ENCODE data around the gene EIF2B4. TPM values are rescaled to one million over a fixed set of nuclear protein-coding genes. Genes with fewer than 3 reads are reported as not detected.

Gene EIF2B4
- total and polyA plus RNA-seq, 2 of the 13 experiments (the other 11 are each of a cell fraction or from before 2014, with no cell fraction given), result 91.5 to 96.4 TPM

- TF ChIP-seq, protein P1, sequence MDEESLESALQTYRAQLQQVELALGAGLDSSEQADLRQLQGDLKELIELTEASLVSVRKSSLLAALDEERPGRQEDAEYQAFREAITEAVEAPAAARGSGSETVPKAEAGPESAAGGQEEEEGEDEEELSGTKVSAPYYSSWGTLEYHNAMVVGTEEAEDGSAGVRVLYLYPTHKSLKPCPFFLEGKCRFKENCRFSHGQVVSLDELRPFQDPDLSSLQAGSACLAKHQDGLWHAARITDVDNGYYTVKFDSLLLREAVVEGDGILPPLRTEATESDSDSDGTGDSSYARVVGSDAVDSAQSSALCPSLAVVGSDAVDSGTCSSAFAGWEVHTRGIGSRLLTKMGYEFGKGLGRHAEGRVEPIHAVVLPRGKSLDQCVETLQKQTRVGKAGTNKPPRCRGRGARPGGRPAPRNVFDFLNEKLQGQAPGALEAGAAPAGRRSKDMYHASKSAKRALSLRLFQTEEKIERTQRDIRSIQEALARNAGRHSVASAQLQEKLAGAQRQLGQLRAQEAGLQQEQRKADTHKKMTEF (CRISPR knock-in tag; IDR thresholded peaks at IDR 0.05), result peak; percentile 95
- TF ChIP-seq KMT2B (CRISPR knock-in tag; IDR thresholded peaks at IDR 0.05) (peak; percentile 77), EZH2 (conservative IDR thresholded peaks at IDR 0.05; ENCODE audit: low read depth, low read length) (no peak), ZNF142 (CRISPR knock-in tag; IDR thresholded peaks at IDR 0.05) (no peak), ZSCAN29 (CRISPR knock-in tag; conservative IDR thresholded peaks at IDR 0.05) (no peak), RFX5 (IDR thresholded peaks at IDR 0.05; ENCODE audit: low read depth, low read length) (no peak; the same call in 1 of the 2 replicates), MAFG (CRISPR knock-in tag; IDR thresholded peaks at IDR 0.05) (no peak), ZNF616 (CRISPR knock-in tag; IDR thresholded peaks at IDR 0.05; ENCODE audit: low read depth) (no peak), SAP130 (CRISPR knock-in tag; IDR thresholded peaks at IDR 0.05; ENCODE audit: low read depth) (peak; percentile 99), NCOA5 (CRISPR knock-in tag; IDR thresholded peaks at IDR 0.05) (no peak), JUN (CRISPR knock-in tag; IDR thresholded peaks at IDR 0.05) (peak; percentile 99), ZFYVE20 (CRISPR knock-in tag; IDR thresholded peaks at IDR 0.05; ENCODE audit: borderline replicate concordance, low read depth) (no peak), ATRX (CRISPR knock-in tag; IDR thresholded peaks at IDR 0.05; ENCODE audit: borderline replicate concordance) (no peak; the same call in 1 of the 2 replicates)
- TF ChIP-seq, protein P2, sequence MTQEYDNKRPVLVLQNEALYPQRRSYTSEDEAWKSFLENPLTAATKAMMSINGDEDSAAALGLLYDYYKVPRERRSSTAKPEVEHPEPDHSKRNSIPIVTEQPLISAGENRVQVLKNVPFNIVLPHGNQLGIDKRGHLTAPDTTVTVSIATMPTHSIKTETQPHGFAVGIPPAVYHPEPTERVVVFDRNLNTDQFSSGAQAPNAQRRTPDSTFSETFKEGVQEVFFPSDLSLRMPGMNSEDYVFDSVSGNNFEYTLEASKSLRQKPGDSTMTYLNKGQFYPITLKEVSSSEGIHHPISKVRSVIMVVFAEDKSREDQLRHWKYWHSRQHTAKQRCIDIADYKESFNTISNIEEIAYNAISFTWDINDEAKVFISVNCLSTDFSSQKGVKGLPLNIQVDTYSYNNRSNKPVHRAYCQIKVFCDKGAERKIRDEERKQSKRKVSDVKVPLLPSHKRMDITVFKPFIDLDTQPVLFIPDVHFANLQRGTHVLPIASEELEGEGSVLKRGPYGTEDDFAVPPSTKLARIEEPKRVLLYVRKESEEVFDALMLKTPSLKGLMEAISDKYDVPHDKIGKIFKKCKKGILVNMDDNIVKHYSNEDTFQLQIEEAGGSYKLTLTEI (CRISPR knock-in tag; conservative IDR thresholded peaks at IDR 0.05), result no peak
- TF ChIP-seq, protein P3, sequence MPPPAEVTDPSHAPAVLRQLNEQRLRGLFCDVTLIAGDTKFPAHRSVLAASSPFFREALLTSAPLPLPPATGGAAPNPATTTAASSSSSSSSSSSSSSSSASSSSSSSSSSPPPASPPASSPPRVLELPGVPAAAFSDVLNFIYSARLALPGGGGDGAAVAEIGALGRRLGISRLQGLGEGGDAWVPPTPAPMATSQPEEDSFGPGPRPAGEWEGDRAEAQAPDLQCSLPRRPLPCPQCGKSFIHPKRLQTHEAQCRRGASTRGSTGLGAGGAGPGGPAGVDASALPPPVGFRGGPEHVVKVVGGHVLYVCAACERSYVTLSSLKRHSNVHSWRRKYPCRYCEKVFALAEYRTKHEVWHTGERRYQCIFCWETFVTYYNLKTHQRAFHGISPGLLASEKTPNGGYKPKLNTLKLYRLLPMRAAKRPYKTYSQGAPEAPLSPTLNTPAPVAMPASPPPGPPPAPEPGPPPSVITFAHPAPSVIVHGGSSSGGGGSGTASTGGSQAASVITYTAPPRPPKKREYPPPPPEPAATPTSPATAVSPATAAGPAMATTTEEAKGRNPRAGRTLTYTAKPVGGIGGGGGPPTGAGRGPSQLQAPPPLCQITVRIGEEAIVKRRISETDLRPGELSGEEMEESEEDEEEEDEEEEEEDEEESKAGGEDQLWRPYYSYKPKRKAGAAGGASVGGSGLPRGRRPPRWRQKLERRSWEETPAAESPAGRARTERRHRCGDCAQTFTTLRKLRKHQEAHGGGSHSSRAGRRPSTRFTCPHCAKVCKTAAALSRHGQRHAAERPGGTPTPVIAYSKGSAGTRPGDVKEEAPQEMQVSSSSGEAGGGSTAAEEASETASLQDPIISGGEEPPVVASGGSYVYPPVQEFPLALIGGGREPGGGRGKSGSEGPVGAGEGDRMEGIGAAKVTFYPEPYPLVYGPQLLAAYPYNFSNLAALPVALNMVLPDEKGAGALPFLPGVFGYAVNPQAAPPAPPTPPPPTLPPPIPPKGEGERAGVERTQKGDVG (CRISPR knock-in tag; IDR thresholded peaks at IDR 0.05; ENCODE audit: borderline replicate concordance), result peak; percentile 66; the same call in 1 of the 2 replicates
Measured at GRCh38 chr2:27320958-27321543, 49.1 kb downstream of the EIF2B4 start (continued).
